Spleen (tissue), 11 donors: ENCODE results near the gene TACR1. TPM values are rescaled to one million over a fixed set of nuclear protein-coding genes. Genes with fewer than 3 reads are reported as not detected.

Experiments used
- DNase-seq: peaks from one replicate; pipeline ENCODE4 v3.0.0-alpha.2; 2020
- H3K27ac ChIP-seq, 8 donors: fragments of 200-600 bp; sonication (generic) in 7 of 8; 1 replicate in 4 of 8; 2 replicates in 4 of 8; pipeline versions ENCODE4 v1.5.0 to v1.8.0; 2016 to 2021; ENCODE audit warnings: inconsistent platforms in 4 of 8, mild to moderate bottlenecking in 4 of 8, moderate library complexity in 1 of 8
- H3K27me3 ChIP-seq, 7 donors: fragments of 200-600 bp; sonication (generic) in 6 of 7; replicated peaks in 1 of 7; 1 replicate in 4 of 7; 2 replicates in 3 of 7; pipeline versions ENCODE4 v1.5.0 to v1.8.0; 2016 to 2021; ENCODE audit warnings: inconsistent platforms in 3 of 7, mild to moderate bottlenecking in 1 of 7
- H3K36me3 ChIP-seq, 6 donors: fragments of 200-600 bp; sonication (generic) in 5 of 6; 1 replicate in 4 of 6; 2 replicates in 2 of 6; pipeline versions ENCODE4 v1.5.0 to v1.8.0; 2016 to 2021; ENCODE audit warnings: inconsistent platforms in 2 of 6
- H3K4me1 ChIP-seq, 6 donors: fragments of 200-600 bp; sonication (generic) in 5 of 6; 1 replicate in 3 of 6; 2 replicates in 3 of 6; pipeline versions ENCODE4 v1.5.0 to v1.8.0; 2016 to 2021; ENCODE audit warnings: inconsistent platforms in 3 of 6
- H3K4me3 ChIP-seq, 8 donors: fragments of 200-600 bp; sonication (generic) in 7 of 8; 1 replicate in 4 of 8; 2 replicates in 4 of 8; pipeline versions ENCODE4 v1.5.0 to v1.8.0; 2016 to 2021; ENCODE audit warnings: inconsistent platforms in 4 of 8, mild to moderate bottlenecking in 4 of 8, moderate library complexity in 2 of 8
- H3K9me3 ChIP-seq, 8 donors: fragments of 200-600 bp; sonication (generic) in 7 of 8; 1 replicate in 4 of 8; 2 replicates in 4 of 8; pipeline versions ENCODE4 v1.5.0 to v1.8.0; 2016 to 2021; ENCODE audit warnings: inconsistent platforms in 4 of 8
- CTCF ChIP-seq, 11 experiments: fragments of 200-600 bp in 7 of 11; fragments of 450-650 bp in 4 of 11; sonication (generic) in 4 of 11; IDR thresholded peaks in 8 of 11; conservative IDR thresholded peaks in 3 of 11; 1 replicate in 7 of 11; 2 replicates in 4 of 11; pipeline versions ENCODE4 v1.4.0 to v1.8.0; 2016 to 2021; ENCODE audit warnings: antibody characterized with exemption in 11 of 11, inconsistent platforms in 4 of 11, mild to moderate bottlenecking in 1 of 11
- POLR2A ChIP-seq, 3 donors: fragments of 450-650 bp; IDR thresholded peaks; one replicate each; pipeline ENCODE4 v1.5.1; 2017; ENCODE audit warnings: antibody characterized with exemption in 3 of 3, mild to moderate bottlenecking in 1 of 3
- POLR2AphosphoS5 ChIP-seq, 3 donors: sonication (generic); formaldehyde crosslinking; IDR thresholded peaks; one replicate each; pipeline ENCODE4 v1.5.1; 2017; ENCODE audit warnings: antibody characterized with exemption in 3 of 3
- WGBS, 5 donors: extraction: QIAGEN DNeasy Blood & Tissue Kit in 3 of 5; methylation state at CpG; one replicate each; pipeline versions ENCODE4 v1.1.5 to v1.1.7; 2013 to 2018; 5-methylcytosine and 5-hydroxymethylcytosine counted together
- intact Hi-C: fragments of 100-400 bp; cut with DNase I; formaldehyde crosslinking; loops from one replicate; pipeline ENCODE4 v1.15.0; 2023; ENCODE audit warnings: low total_unique reads
- polyA plus RNA-seq, 3 donors: library from polyadenylated mRNA; stranded (reverse); fragments of 200-250 nt; gene quantifications; one replicate each; pipeline ENCODE4 v1.2.1, GENCODE V29; 2013
- total RNA-seq, 7 donors: library from RNA; depleted of rRNA in 3 of 7; stranded (reverse); fragments of >200 nt in 3 of 7; fragmentation: NEBNext Ultra II Directional in 4 of 7; extraction: Animal tissue kit (Norgen Biotek cat#: 25700) in 4 of 7; gene quantifications; one replicate each; pipeline versions ENCODE4 v1.1.0 to v1.2.1, GENCODE V29; 2016 to 2021
- donor health status: healthy with polysubstance abuse.
- donor health status: DM: no; HTN: no; CAD: no; lungs with moderate emphysema.
- donor health status: DM: no; HTN: no; CAD: no.
- donor health status: Bipolar disorder and iron deficiency.
- donor health status: healthy.
- donor health status: DM: no; HTN: no; CAD: no.
- donor health status: DM: yes; HTN: yes; CAD: no.

Gene TACR1
- total and polyA plus RNA-seq, 10 donors, result 0.02 to 0.28 (median 0.13) TPM; not detected in 3

GRCh38 chr2:75074228-75074627 is 125.1 kb downstream of the TACR1 start:
- Histone ChIP-seq H3K36me3 (no peaks in the 10 kb centered on the region), H3K4me3 (no peak overlapping the region), H3K27me3 (no peaks in the 10 kb centered on the region), H3K9me3 (no peaks in the 10 kb centered on the region), H3K27ac (no peak overlapping the region), H3K4me1 (no peaks in the 10 kb centered on the region)
- 64 to 90% (median 84%) methylated on average over 1 of the region's 1 CpG for WGBS, 5 donors
- DNase-seq, result no peak
- intact Hi-C loops, result no loop called here
- no peak for TF ChIP-seq POLR2A (IDR thresholded peaks at IDR 0.05)
- no peak for TF ChIP-seq CTCF (IDR thresholded peaks at IDR 0.05 in 8 of 11, conservative IDR thresholded peaks at IDR 0.05 in 3 of 11)
- TF ChIP-seq POLR2AphosphoS5 (IDR thresholded peaks at IDR 0.05), result no peak

GRCh38 chr2:75071766-75072165 is 127.6 kb downstream of the TACR1 start:
- Histone ChIP-seq H3K36me3 (no peaks in the 10 kb centered on the region), H3K4me1 (no peaks in the 10 kb centered on the region), H3K27ac (no peak overlapping the region), H3K9me3 (no peaks in the 10 kb centered on the region), H3K27me3 (no peaks in the 10 kb centered on the region), H3K4me3 (no peak overlapping the region)
- intact Hi-C loops, result no loop called here
- DNase-seq, result no peak
- 86 to 94% (median 92%) methylated on average over 5 of the region's 5 CpGs for WGBS, 5 donors
- TF ChIP-seq CTCF (IDR thresholded peaks at IDR 0.05 in 8 of 11, conservative IDR thresholded peaks at IDR 0.05 in 3 of 11), result no peak
- no peak for TF ChIP-seq POLR2A (IDR thresholded peaks at IDR 0.05)

GRCh38 chr2:75068546-75068945 is 130.8 kb downstream of the TACR1 start:
- 41 to 84% (median 51%) methylated on average over 1 of the region's 1 CpG for WGBS, 5 donors
- DNase-seq, result no peak
- Histone ChIP-seq H3K4me1 (no peaks in the 10 kb centered on the region), H3K36me3 (no peaks in the 10 kb centered on the region), H3K27me3 (no peaks in the 10 kb centered on the region), H3K9me3 (no peaks in the 10 kb centered on the region), H3K27ac (no peak overlapping the region), H3K4me3 (no peak overlapping the region)
- intact Hi-C loops, result loop anchor here (10.0 kb wide), 1 partner anchor 336 kb away; no protein-coding TSS in a partner anchor
- TF ChIP-seq POLR2A (IDR thresholded peaks at IDR 0.05) (no peak), CTCF (IDR thresholded peaks at IDR 0.05 in 8 of 11, conservative IDR thresholded peaks at IDR 0.05 in 3 of 11) (no peak), POLR2AphosphoS5 (IDR thresholded peaks at IDR 0.05) (no peak)

GRCh38 chr2:75067506-75067905 is 131.8 kb downstream of the TACR1 start:
- intact Hi-C loops, result loop anchor here (10.0 kb wide), 1 partner anchor 337 kb away; no protein-coding TSS in a partner anchor
- Histone ChIP-seq H3K27me3 (no peaks in the 10 kb centered on the region), H3K4me3 (no peak overlapping the region), H3K4me1 (no peaks in the 10 kb centered on the region), H3K9me3 (no peaks in the 10 kb centered on the region), H3K36me3 (no peaks in the 10 kb centered on the region), H3K27ac (no peak overlapping the region)
- no peak for DNase-seq
- 90 to 100% (median 95%) methylated on average over 2 of the region's 2 CpGs for WGBS, 5 donors
- no peak for TF ChIP-seq POLR2AphosphoS5 (IDR thresholded peaks at IDR 0.05)
- TF ChIP-seq CTCF (IDR thresholded peaks at IDR 0.05 in 8 of 11, conservative IDR thresholded peaks at IDR 0.05 in 3 of 11), result no peak
- no peak for TF ChIP-seq POLR2A (IDR thresholded peaks at IDR 0.05)
